GM10266 (cell line): ENCODE results near the gene FXYD2.
A peak's percentile ranks its signal among the peaks of the same experiment; 100 is the strongest.

Source experiments
- DNase-seq: peaks from one replicate; pipeline ENCODE4 v3.0.0; 2012; ENCODE audit errors: extremely low spot score
- TF ChIP-seq, protein P1 (sequence below): IDR thresholded peaks from 2 replicates; pipeline ENCODE4 v1.5.1; 2012; ENCODE audit warnings: mild to moderate bottlenecking, low read depth; ENCODE audit not compliant: control insufficient read depth, insufficient read depth; ENCODE audit errors: missing control alignments

FXYD2 gene

DNA sequence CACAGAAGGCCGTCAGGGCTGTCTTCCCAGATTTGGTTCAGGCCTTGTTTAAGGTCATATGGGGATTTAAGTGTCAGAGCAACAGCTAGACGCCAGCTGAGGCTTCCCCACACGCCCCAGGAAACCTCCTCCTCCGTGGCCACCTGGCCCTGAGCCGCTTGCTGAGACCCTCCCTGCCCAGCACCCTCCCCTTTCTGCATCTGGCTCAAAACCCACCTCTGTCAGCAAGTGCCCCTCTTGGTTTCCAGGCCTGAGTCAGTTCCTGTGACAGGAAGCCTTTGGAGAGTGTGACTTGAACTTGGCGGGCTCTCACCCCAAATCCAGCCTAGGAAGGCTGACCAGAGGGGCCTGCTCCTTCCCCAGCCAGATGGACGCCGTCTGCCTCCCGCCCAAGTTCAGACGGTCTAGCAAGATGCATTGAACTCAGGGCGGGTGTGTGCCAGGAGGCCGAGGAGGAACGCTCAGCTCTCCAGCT is 561 bp downstream of the FXYD2 start:
- TF ChIP-seq, protein P1, sequence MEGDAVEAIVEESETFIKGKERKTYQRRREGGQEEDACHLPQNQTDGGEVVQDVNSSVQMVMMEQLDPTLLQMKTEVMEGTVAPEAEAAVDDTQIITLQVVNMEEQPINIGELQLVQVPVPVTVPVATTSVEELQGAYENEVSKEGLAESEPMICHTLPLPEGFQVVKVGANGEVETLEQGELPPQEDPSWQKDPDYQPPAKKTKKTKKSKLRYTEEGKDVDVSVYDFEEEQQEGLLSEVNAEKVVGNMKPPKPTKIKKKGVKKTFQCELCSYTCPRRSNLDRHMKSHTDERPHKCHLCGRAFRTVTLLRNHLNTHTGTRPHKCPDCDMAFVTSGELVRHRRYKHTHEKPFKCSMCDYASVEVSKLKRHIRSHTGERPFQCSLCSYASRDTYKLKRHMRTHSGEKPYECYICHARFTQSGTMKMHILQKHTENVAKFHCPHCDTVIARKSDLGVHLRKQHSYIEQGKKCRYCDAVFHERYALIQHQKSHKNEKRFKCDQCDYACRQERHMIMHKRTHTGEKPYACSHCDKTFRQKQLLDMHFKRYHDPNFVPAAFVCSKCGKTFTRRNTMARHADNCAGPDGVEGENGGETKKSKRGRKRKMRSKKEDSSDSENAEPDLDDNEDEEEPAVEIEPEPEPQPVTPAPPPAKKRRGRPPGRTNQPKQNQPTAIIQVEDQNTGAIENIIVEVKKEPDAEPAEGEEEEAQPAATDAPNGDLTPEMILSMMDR = no peak
- no peak for DNase-seq

DNA sequence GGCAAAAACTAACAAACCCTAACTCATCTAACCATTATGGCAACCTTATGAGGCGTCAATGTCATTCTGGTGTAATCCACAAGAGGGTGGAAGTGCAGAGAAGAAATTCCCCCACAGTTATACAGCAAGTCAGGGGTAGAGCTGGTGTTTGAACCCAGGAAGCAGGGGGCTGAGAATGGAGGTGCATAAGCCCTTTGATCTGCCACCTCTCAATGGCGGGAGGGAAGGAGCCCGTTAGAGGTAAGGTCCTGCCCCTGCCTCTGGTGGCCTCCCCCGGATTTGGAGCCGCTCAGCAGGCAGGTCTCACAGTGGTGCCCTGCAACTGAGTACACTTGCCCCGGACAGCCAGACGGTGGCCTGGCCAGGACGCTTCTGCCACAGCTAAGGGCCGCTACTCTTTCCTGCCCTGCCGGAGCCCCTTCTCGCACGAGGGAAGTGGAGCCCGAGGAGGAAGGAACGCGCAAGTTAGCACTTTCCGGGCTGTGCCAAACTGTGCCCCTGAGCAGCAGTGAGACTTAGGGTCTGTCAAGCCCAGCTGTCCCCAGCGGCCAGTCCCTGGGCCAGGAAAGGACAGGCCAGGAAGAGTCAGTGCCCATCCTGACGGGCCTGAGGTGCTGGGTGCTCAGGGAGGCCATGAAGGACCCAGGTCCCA is 1.1 kb downstream of the FXYD2 start:
- no peak for DNase-seq
- TF ChIP-seq, protein P1 = no peak

DNA sequence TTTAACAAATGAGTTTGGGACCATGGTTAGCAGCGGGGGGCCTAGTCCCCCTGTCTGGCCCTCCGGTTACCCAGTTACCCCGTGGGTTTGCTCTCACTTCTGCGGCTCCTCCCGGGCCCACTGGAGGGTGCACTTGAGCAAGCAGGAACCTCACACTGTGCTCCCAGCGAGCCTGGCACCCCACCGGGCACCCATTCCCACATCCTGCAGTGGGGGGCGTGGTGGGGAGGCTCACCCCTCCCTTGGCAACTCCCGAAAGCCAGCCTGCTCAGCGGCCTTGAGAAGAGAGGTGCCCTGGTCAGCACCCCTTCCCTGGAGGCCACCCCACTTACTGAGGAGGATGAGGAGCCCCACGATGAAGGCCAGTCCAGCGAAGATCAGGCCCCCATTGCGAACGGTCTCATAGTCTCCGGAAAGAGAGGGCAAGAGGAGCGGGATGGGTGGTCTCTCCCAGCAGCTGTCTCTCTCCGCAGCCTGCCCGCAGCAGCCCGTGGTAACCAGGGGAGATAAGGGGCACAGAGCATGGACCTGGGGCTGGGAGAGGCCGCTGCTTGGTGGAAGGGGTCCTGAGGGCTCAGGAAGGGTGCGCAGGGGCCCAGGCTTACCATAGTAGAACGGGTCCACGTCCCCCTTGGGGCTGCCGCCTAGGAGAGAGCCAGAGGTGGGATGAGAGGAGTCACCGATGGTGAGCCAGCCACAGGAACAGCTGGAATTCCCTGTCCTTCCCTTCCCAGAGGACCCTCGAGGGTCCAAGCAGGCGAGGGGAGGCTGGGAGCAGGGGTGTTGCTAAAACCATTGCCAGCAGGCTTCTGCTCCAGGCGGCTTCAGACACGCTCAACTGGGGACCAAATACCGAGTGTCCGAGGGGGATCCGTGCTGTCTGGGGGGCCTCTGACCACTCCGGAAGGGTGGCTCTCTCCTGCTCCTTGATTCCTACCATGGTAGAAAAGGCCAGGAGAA is 2.2 kb downstream of the FXYD2 start:
- DNase-seq = no peak
- TF ChIP-seq, protein P1 = peak; percentile 72

DNA sequence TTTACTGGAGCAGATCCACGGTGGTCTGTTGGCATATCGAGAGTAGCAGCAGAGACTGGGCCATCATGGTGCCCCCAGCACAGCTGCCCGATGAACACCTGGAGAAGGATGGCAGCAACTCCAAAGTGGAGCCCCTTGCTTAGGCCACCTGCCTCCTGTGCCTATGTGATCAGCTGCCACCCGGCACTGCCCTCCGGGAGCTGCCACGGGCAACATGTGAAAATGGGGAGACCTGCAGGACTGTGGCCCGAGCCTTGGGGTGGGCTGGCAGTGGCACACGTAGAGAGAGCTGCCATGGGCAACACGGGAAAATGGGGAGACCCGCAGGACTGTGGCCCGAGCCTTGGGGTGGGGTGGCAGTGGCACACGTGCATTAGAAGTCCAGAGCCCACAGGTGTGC is 3.1 kb downstream of the FXYD2 start:
- DNase-seq = no peak
- TF ChIP-seq, protein P1 = no peak

DNA sequence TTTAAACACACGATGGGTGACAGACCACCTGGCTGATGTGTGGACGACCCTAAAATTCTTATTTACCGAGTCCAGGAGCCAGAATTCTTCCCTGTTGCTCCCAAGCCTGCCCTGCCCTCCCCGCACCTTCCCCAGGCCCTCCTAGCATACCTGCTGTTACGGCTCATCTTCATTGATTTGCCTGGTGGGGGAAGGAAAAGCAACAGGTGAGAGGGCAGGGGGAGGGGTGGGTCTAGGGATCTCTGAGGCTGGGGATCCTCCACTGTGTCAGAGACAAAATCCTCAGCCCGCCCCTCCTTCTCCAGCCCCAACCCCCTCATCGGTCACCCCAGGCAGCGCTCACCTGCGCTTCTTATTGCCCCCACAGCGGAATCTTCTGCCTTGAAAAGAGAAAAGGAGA is 4.0 kb downstream of the FXYD2 start:
- no peak for DNase-seq
- TF ChIP-seq, protein P1 = no peak

DNA sequence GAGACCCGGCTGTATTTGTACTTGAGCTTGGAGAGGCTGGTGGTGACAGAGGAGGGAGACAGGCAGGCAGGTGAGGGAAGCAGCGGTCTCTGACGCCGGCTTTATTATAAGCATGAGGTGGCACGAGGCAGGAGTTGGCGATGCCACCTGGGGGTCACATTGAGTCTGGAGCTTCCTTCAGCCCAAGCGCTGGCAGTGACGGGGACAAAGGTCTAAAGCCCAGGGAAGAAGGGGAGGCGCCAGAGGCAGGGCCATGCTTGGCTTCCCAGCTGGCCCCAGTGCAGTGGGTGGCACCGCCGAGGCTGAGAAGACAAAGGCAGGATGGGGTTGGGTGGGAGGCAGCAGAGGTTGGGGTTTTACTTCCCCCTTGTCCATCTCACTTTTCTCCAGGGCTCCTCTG is 4.5 kb downstream of the FXYD2 start:
- DNase-seq = no peak
- TF ChIP-seq, protein P1 = no peak
